Urothelium cell line (cell line): ENCODE results near the gene FAM9C.
"Not testable (repeated sequence)": the region's sequence is repeated elsewhere in the genome, so short reads cannot be mapped to it uniquely, and the experiment has no call there.

Experiments
- DNase-seq: peaks from one replicate; pipeline ENCODE4 v3.0.0; 2011; ENCODE audit warnings: low spot score, mixed read lengths
- FAIRE-seq: peaks from 2 replicates; lab custom pipeline; 2011; peaks lifted over from hg19 to GRCh38; lab: Jason Lieb, UNC

The FAM9C gene

DNA sequence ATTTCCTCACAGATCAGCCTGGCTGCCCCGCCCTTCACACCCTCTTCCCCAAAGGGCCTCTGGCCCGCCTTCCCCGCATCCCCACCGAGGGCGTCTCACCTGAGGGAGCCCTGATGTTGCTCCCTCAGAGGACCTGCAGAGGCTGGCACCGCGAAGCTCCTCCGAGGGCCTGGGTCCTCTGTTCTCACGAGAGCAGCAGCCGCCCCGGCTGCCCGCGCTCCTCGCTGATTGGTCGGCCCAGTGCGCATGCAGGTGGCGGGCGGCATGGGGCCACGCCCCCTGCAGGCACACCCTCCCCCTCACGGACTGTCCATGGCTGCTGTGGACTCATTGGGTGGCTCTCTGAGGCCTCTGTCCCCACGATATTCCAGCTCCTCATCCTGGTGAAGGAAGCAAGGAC, at the start of gene FAM9C:
Gene FAM9C, minus strand, starts transcription at position 180 of the 400 bp plus-strand sequence. CDS start 831 bp downstream, outside the sequence.
- DNase-seq = no peak
- FAIRE-seq = no peak

GRCh38 chrX:13093529-13094140, 49.2 kb upstream of the FAM9C start:
- DNase-seq (no peak), FAIRE-seq (no peak)

- no peak for FAIRE-seq
These were observed 48.1 kb upstream of the FAM9C start for GRCh38 chrX:13092455-13092941.

GRCh38 chrX:13091111-13091765, 46.8 kb upstream of the FAM9C start:
- FAIRE-seq (no peak), DNase-seq (no peak)

More at GRCh38 chrX:13092455-13092941, 48.1 kb upstream of the FAM9C start:
- no peak for DNase-seq

DNA sequence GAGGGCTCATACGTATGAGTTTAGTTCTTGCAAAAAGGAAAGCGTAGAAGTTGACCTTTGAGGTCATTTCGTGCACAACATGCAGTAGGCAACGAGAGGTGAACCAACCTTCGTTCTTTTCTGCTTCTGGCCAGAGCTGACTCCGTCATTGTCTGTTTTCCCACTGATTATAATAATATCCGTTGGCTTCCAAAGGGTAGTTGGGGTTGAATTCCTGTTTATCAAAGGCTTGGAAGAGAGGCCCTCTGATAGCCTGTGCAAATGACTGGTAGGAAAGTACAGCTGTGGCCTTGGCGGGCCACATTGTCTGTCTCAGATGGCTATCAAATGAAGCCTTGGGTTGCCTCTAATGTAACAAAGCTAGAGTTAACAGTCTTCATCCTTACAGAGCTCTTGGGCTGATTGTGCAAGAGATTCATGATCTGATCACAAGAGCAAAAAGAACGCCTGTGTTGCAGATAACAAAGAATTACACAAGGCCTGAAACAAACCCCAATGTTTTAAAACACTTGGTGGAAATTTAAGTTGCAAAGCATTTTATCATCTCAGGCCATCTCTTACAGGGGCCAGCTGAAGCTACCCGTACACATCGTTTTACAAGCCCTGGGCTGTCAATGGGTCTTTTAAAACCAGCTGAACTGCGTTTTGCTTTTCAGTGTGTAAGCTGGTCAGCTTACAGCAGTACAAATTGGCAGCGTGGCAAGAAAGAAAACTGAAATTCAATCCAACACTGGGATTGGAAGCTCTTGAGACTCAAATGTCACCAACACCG, 46.1 kb upstream of the FAM9C start:
- DNase-seq (no peak), FAIRE-seq (no peak)

DNA sequence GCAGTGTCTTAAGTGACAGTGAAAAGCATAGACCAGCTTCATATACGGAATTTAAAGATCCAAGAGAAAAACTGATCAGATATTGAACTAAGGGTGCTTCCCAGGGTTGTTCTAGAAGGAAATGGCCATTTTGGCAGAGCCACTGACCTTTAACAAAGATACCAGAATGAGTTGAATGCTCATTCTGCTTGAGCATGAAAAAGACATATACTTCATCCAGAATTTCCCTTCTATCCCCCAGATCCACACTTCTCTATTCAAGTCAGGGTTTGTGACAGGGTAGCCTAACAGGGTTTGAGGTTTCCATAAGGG, 45.6 kb upstream of the FAM9C start:
- DNase-seq (no peak), FAIRE-seq (no peak)

DNA sequence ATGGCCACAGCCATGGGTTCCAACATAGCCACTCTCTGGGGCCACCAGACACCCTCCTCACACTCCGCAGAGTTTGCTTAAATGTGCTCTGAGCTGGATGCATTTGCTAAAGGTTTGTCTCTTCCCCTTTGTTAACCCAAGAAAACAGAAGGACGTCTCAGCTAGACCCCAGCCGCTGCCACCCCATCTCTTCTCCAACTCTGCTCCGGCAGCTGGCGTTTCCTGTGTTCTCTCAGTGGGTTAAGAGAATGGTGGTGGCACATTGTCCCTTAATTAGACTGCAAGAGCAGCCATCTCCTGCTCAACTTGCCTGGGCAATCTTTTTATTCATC, 43.7 kb upstream of the FAM9C start:
- DNase-seq = no peak
- FAIRE-seq = no peak

- DNase-seq (peak; percentile 15), FAIRE-seq (no peak)
These were observed 43.1 kb upstream of the FAM9C start for GRCh38 chrX:13087322-13088155.

DNA sequence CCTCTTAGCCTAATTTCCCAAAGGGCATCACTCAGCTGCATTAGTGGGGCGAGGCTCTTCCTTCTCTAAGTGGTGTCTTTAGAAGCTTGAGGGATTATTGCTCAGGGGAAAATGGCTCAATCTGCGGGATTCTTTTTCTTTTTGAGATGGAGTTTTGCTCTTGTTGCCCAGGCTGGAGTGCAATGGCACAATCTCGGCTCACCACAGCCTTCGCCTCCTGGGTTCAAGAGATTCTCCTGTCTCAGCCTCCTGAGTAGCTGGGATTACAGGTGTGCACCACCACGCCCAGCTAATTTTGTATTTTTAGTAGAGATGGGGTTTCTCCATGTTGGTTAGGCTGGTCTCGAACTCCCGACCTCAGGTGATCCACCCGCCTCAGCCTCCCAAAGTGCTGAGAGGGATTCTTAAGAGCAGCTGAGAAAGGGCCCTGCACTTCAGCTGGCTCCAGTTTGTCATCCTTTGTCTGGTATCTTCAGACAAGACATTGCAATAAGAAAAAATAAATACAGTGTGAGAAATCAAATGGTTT, 42.4 kb upstream of the FAM9C start:
- not testable (repeated sequence) for FAIRE-seq, DNase-seq

- DNase-seq = no peak
- FAIRE-seq = no peak
These were observed 41.7 kb upstream of the FAM9C start for GRCh38 chrX:13086076-13086475.

DNA sequence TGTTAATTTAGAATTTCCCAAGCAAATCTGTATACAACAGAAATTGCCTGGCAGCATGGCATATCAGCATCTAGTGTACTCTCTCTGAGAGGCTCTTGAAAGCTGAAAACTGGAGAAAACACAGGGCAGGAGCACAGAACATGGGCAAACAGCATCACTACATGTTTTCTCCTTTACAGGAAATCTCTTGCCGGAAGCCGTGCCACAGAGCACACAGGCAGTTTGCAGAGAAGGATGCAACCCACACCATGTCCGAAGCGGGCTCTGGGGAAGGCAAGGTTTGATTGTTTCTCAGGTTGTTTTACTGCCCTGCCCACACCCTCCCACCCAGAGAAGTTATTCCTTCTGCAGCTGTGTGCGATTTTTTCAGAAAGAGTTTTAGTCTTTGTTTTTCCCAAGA, 41.1 kb upstream of the FAM9C start:
- no peak for FAIRE-seq
- DNase-seq = no peak

DNA sequence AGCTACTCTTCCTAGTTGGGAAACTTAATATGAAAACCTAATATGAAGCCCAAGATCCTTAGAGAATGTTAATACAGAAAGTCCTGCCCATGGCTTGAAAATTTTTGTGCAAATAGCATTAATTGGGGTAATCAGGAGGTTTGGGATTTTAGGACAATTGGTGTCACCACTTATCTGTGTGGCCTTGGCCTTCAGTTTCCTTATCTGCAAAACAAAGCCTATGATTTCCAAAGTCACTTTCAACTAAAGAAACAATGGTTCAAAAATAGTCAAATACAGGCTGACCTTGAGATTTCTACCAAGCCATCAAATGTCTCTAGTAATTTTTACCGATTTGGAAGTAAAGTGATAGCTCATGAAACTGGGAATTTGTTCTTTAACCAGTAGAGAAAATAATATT, 40.2 kb upstream of the FAM9C start:
- FAIRE-seq (no peak), DNase-seq (no peak)

DNA sequence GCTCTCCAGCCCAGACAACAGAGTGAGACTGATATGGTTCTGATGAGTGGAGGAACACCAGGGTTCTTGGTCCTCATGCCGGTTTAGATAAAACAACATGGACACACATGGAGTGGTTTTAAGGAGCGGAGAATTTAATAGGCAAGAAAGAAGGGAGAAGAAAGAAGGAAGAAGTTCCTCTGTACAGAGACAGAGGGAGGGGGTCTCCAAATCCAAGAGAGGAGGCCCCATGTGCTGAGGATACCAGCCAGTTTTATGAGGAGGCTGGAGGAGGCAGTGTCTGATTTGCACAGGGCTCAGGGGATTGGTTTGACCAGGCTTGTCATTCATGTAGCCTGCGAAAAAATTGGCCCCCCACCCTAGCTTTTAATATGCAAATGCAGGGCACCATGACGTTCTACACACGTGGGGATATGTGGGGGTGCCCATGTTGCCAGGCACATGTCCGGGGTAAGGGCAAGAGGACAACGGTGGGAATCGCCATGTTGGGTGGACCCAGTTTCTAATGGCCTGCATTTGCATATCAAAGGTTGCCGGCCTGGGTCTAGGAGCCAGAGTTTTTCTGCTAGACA, 39.4 kb upstream of the FAM9C start:
- DNase-seq, FAIRE-seq: not testable (repeated sequence)

GRCh38 chrX:13082206-13083065, 38.0 kb upstream of the FAM9C start:
- no peak for FAIRE-seq

DNA sequence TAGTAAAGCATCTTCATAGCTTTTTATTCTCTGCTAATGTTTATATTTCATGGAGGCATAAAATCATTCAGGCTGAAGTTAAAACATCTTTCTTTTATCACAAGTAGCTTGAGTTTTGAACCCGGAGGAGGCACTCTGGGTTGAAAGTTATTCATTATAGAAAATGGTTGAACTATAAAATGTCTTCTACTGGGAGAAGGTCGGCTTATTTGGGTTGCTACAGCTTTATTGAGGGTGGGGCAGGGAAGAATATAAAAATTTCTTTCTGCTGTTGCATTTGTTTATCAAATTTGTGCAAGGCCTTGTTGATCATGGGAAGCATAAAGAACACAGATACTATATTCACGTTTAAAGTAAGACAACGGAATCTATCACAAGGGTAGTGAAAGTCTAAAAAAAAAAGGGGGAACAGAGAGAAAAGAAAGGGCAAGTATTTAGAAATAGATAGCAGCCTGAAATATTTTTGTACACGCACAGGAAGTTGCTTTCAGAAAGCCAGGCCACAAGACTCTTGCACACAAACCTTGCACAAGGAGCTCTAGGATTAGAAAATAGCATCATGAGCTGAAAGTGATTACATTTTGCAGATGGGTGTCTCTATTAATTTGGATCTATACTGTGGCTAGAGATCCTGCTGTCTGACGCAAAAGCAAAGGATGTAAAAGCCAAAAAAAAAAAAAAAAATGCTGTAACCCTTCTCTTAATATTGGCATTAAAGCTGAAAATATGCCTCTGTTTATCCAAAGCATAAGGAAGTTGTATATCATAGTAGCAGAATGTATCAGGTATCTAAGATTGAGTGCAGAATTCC, 37.2 kb upstream of the FAM9C start:
- no peak for DNase-seq
- no peak for FAIRE-seq

More at GRCh38 chrX:13082206-13083065, 38.0 kb upstream of the FAM9C start:
- DNase-seq = no peak

DNA sequence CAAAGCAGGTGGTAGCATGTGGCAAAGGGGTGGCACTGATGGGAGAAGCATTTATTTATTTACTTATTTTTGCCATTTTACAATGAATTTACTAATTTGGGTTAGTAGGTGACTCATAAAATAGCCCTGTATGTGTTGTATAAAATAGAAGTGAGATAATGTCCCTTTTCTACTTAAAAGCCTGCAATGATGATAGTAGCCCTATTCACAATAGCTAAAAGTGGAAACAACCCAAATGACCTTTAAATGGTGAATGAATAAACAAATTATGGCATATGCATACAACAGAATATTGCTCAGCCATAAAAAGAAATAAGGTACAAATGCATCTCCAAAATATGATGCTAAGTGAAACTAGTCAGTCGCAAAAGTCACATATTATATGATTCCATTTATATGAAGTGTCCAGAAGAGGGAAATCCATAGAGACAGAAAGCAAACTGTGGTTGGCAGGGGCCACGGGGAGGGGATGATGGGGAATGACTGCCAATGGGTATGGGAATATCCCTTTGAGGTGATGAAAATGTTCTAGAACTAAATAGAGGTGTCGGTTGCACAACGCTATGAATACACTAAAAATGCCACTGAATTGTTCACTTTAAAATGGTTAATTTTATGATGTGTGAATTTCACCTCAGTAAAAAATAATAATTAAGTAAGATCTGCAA, 35.8 kb upstream of the FAM9C start:
- FAIRE-seq (no peak), DNase-seq (no peak)

- DNase-seq (no peak), FAIRE-seq (no peak)
These were observed 34.5 kb upstream of the FAM9C start for GRCh38 chrX:13078739-13079444.

DNA sequence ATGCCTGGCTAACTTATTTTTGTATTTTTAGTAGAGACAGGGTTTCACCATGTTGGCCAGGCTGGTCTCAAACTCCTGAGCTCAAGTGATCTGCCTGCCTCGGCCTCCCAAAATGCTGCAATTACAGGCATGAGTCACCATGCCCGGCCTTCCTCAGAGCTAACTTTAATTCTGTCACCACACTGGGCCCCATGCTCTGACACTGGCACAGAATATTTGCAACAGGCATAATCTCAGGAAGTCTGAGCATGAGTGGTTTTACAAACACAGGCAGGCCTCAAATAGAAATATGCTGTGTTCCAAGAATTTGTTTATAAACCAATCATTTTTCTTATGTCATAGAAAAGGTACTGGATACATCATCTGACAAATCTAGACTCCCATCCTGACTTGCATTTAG, 32.7 kb upstream of the FAM9C start:
- no peak for DNase-seq
- no peak for FAIRE-seq
